ENCODE results near the gene ARX. TPM values are rescaled to one million over a fixed set of nuclear protein-coding genes. Genes with fewer than 3 reads are reported as not detected.

The ARX gene
- total RNA-seq, 5 donors from 2014 or later (not counting 1 experiment from before 2014, with no cell fraction given) = not detected

- CTCF ChIA-PET = no interaction called here
- H3K9me3 Mint-ChIP-seq = no peaks in the 10 kb centered on the region
Observed at GRCh38 chrX:25003066-25003849, 12.5 kb downstream of the ARX start.

GRCh38 chrX:25002661-25003020 lies 13.1 kb downstream of the ARX start:
- DNase-seq = no peak
- H3K4me1 Mint-ChIP-seq = peaks cover 14 to 26% (median 18%) of the 10 kb centered on the region in 3 donors

More at GRCh38 chrX:25003066-25003849, 12.5 kb downstream of the ARX start:
- Histone ChIP-seq H3K4me3 (ENCODE audit: control insufficient read depth in 1 of 2, extremely low read depth in 1 of 2, low read length in 1 of 2) (no peak overlapping the region), H3K27me3 (replicated peaks in 1 of 2; ENCODE audit: control insufficient read depth in 2 of 2, extremely low read depth in 1 of 2, insufficient read depth in 2 of 2, low read length in 1 of 2) (peaks cover 15 to 38% of the 10 kb centered on the region in 2 experiments), H3K4me1 (ENCODE audit: control insufficient read depth in 1 of 2, extremely low read depth in 1 of 2, insufficient read depth in 2 of 2, low read length in 2 of 2) (peaks cover 0 to 2% of the 10 kb centered on the region in 2 experiments), H3K9me3 (no peaks in the 10 kb centered on the region), H3K36me3 (ENCODE audit: control insufficient read depth in 2 of 2, extremely low read depth in 1 of 2, insufficient read depth in 1 of 2, low read length in 1 of 2) (no peaks in the 10 kb centered on the region), H3K27ac (ENCODE audit: low read length) (no peak overlapping the region)
- Mint-ChIP-seq H3K36me3 (no peaks in the 10 kb centered on the region), H3K4me1 (peaks cover 14 to 26% (median 18%) of the 10 kb centered on the region in 3 donors), H3K27ac (peak overlapping the region in 1 of 2 donors; percentile 55), H3K4me3 (peak overlapping the region in 2 of 3 donors; percentile 25 to 51), H3K27me3 (peaks cover 42 to 46% of the 10 kb centered on the region in 2 donors)
- WGBS (ENCODE audit: insufficient coverage) = 20% methylated on average over 1 of the region's 40 CpGs
- DNase-seq = no peak
- no peak for ATAC-seq (replicated peaks in 1 of 4)
- POLR2A ChIA-PET = no interaction called here

GRCh38 chrX:25001808-25002660 lies 13.7 kb downstream of the ARX start:
- POLR2A ChIA-PET = no interaction called here
- Mint-ChIP-seq H3K36me3 (no peaks in the 10 kb centered on the region), H3K27ac (no peak overlapping the region), H3K4me3 (no peak overlapping the region), H3K4me1 (peaks cover 14 to 25% (median 18%) of the 10 kb centered on the region in 3 donors), H3K27me3 (peaks cover 34 to 39% of the 10 kb centered on the region in 2 donors), H3K9me3 (no peaks in the 10 kb centered on the region)
- peaks cover 7 to 33% of the 10 kb centered on the region in 2 experiments for H3K27me3 ChIP-seq (replicated peaks in 1 of 2; ENCODE audit: control insufficient read depth in 2 of 2, extremely low read depth in 1 of 2, insufficient read depth in 2 of 2, low read length in 1 of 2)
- ATAC-seq (replicated peaks in 1 of 4) = no peak
- H3K9me3 ChIP-seq = no peaks in the 10 kb centered on the region
- H3K36me3 ChIP-seq (ENCODE audit: control insufficient read depth in 2 of 2, extremely low read depth in 1 of 2, insufficient read depth in 1 of 2, low read length in 1 of 2) = no peaks in the 10 kb centered on the region
- 36% methylated on average over 10 of the region's 65 CpGs for WGBS (ENCODE audit: insufficient coverage)
- DNase-seq = no peak
- no peak overlapping the region for H3K27ac ChIP-seq (ENCODE audit: low read length)
- CTCF ChIA-PET = no interaction called here
- peaks cover 0 to 2% of the 10 kb centered on the region in 2 experiments for H3K4me1 ChIP-seq (ENCODE audit: control insufficient read depth in 1 of 2, extremely low read depth in 1 of 2, insufficient read depth in 2 of 2, low read length in 2 of 2)
- no peak overlapping the region for H3K4me3 ChIP-seq (ENCODE audit: control insufficient read depth in 1 of 2, extremely low read depth in 1 of 2, low read length in 1 of 2)

More at GRCh38 chrX:25002661-25003020, 13.1 kb downstream of the ARX start:
- no peak overlapping the region for H3K27ac ChIP-seq (ENCODE audit: low read length)
- ATAC-seq (replicated peaks in 1 of 4) = no peak
- H3K4me1 ChIP-seq (ENCODE audit: control insufficient read depth in 1 of 2, extremely low read depth in 1 of 2, insufficient read depth in 2 of 2, low read length in 2 of 2) = peaks cover 0 to 2% of the 10 kb centered on the region in 2 experiments
- 3% methylated on average over 6 of the region's 33 CpGs for WGBS (ENCODE audit: insufficient coverage)
- peaks cover 9 to 36% of the 10 kb centered on the region in 2 experiments for H3K27me3 ChIP-seq (replicated peaks in 1 of 2; ENCODE audit: control insufficient read depth in 2 of 2, extremely low read depth in 1 of 2, insufficient read depth in 2 of 2, low read length in 1 of 2)
- no peak overlapping the region for H3K4me3 ChIP-seq (ENCODE audit: control insufficient read depth in 1 of 2, extremely low read depth in 1 of 2, low read length in 1 of 2)
- H3K36me3 ChIP-seq (ENCODE audit: control insufficient read depth in 2 of 2, extremely low read depth in 1 of 2, insufficient read depth in 1 of 2, low read length in 1 of 2) = no peaks in the 10 kb centered on the region
- Mint-ChIP-seq H3K4me3 (peak overlapping the region in 1 of 3 donors; percentile 25), H3K9me3 (no peaks in the 10 kb centered on the region), H3K27me3 (peaks cover 36 to 40% of the 10 kb centered on the region in 2 donors), H3K36me3 (no peaks in the 10 kb centered on the region), H3K27ac (no peak overlapping the region)
- H3K9me3 ChIP-seq = no peaks in the 10 kb centered on the region
- ChIA-PET CTCF (no interaction called here), POLR2A (no interaction called here)

GRCh38 chrX:24999511-24999910 lies 16.3 kb downstream of the ARX start:
- WGBS (ENCODE audit: insufficient coverage) = no CpG with 5 or more reads among the region's 8 CpGs
- no peaks in the 10 kb centered on the region for H3K9me3 ChIP-seq
- H3K27ac ChIP-seq (ENCODE audit: low read length) = no peak overlapping the region
- ChIA-PET POLR2A (no interaction called here), CTCF (no interaction called here)
- peaks cover 7 to 14% (median 9%) of the 10 kb centered on the region in 3 donors for H3K4me1 Mint-ChIP-seq
- peaks cover 4% of the 10 kb centered on the region for H3K36me3 Mint-ChIP-seq
- H3K27ac Mint-ChIP-seq = no peak overlapping the region
- no peaks in the 10 kb centered on the region for H3K36me3 ChIP-seq (ENCODE audit: control insufficient read depth in 2 of 2, extremely low read depth in 1 of 2, insufficient read depth in 1 of 2, low read length in 1 of 2)
- H3K27me3 ChIP-seq (replicated peaks in 1 of 2; ENCODE audit: control insufficient read depth in 2 of 2, extremely low read depth in 1 of 2, insufficient read depth in 2 of 2, low read length in 1 of 2) = peaks cover 3 to 18% of the 10 kb centered on the region in 2 experiments
- H3K4me3 Mint-ChIP-seq = no peak overlapping the region
- no peak for ATAC-seq (replicated peaks in 1 of 4)
- H3K27me3 Mint-ChIP-seq = peaks cover 22 to 33% of the 10 kb centered on the region in 2 donors
- no peak overlapping the region for H3K4me3 ChIP-seq (ENCODE audit: control insufficient read depth in 1 of 2, extremely low read depth in 1 of 2, low read length in 1 of 2)
- no peaks in the 10 kb centered on the region for H3K4me1 ChIP-seq (ENCODE audit: control insufficient read depth in 1 of 2, extremely low read depth in 1 of 2, insufficient read depth in 2 of 2, low read length in 2 of 2)
- H3K9me3 Mint-ChIP-seq = no peaks in the 10 kb centered on the region
- DNase-seq = no peak

- CTCF ChIA-PET = no interaction called here
- ATAC-seq (replicated peaks in 1 of 4) (no peak), DNase-seq (no peak)
- H3K9me3 ChIP-seq = no peaks in the 10 kb centered on the region
- H3K27ac ChIP-seq (ENCODE audit: low read length) = no peak overlapping the region
- Mint-ChIP-seq H3K4me1 (no peaks in the 10 kb centered on the region), H3K27ac (no peak overlapping the region), H3K27me3 (peaks cover under 1 to 25% of the 10 kb centered on the region in 2 donors), H3K36me3 (peaks cover 7% of the 10 kb centered on the region), H3K9me3 (no peaks in the 10 kb centered on the region), H3K4me3 (no peak overlapping the region)
- no CpG with 5 or more reads among the region's 5 CpGs for WGBS (ENCODE audit: insufficient coverage)
- peaks cover 0 to 2% of the 10 kb centered on the region in 2 experiments for H3K27me3 ChIP-seq (replicated peaks in 1 of 2; ENCODE audit: control insufficient read depth in 2 of 2, extremely low read depth in 1 of 2, insufficient read depth in 2 of 2, low read length in 1 of 2)
- no peak overlapping the region for H3K4me3 ChIP-seq (ENCODE audit: control insufficient read depth in 1 of 2, extremely low read depth in 1 of 2, low read length in 1 of 2)
- POLR2A ChIA-PET = no interaction called here
- no peaks in the 10 kb centered on the region for H3K4me1 ChIP-seq (ENCODE audit: control insufficient read depth in 1 of 2, extremely low read depth in 1 of 2, insufficient read depth in 2 of 2, low read length in 2 of 2)
- H3K36me3 ChIP-seq (ENCODE audit: control insufficient read depth in 2 of 2, extremely low read depth in 1 of 2, insufficient read depth in 1 of 2, low read length in 1 of 2) = no peaks in the 10 kb centered on the region
Observed at GRCh38 chrX:24996096-24996709, 19.6 kb downstream of the ARX start.

- Mint-ChIP-seq H3K4me3 (no peak overlapping the region), H3K27ac (no peak overlapping the region), H3K9me3 (no peaks in the 10 kb centered on the region), H3K36me3 (peaks cover 12% of the 10 kb centered on the region), H3K4me1 (no peaks in the 10 kb centered on the region), H3K27me3 (peaks cover 0 to 17% of the 10 kb centered on the region in 2 donors)
- H3K27me3 ChIP-seq (replicated peaks in 1 of 2; ENCODE audit: control insufficient read depth in 2 of 2, extremely low read depth in 1 of 2, insufficient read depth in 2 of 2, low read length in 1 of 2) = no peaks in the 10 kb centered on the region
- no peaks in the 10 kb centered on the region for H3K36me3 ChIP-seq (ENCODE audit: control insufficient read depth in 2 of 2, extremely low read depth in 1 of 2, insufficient read depth in 1 of 2, low read length in 1 of 2)
- H3K27ac ChIP-seq (ENCODE audit: low read length) = no peak overlapping the region
- no peaks in the 10 kb centered on the region for H3K4me1 ChIP-seq (ENCODE audit: control insufficient read depth in 1 of 2, extremely low read depth in 1 of 2, insufficient read depth in 2 of 2, low read length in 2 of 2)
- ChIA-PET POLR2A (no interaction called here), CTCF (no interaction called here)
- DNase-seq (no peak), ATAC-seq (replicated peaks in 1 of 4) (no peak)
- no peaks in the 10 kb centered on the region for H3K9me3 ChIP-seq
- no peak overlapping the region for H3K4me3 ChIP-seq (ENCODE audit: control insufficient read depth in 1 of 2, extremely low read depth in 1 of 2, low read length in 1 of 2)
- WGBS (ENCODE audit: insufficient coverage) = 100% methylated on average over 1 of the region's 8 CpGs
Observed at GRCh38 chrX:24993879-24994278, 21.9 kb downstream of the ARX start.
